Stimulated activated CD4-positive, alpha-beta T cell treated with anti-CD3 and anti-CD28 coated beads, Interleukin-15, amount 100 ng/mL, for 24 hours (primary cell): ENCODE results near the gene GRM4.

Experiments
- DNase-seq: peaks from one replicate; pipeline ENCODE4 v3.0.0-alpha.2; 2020

Gene GRM4

DNA sequence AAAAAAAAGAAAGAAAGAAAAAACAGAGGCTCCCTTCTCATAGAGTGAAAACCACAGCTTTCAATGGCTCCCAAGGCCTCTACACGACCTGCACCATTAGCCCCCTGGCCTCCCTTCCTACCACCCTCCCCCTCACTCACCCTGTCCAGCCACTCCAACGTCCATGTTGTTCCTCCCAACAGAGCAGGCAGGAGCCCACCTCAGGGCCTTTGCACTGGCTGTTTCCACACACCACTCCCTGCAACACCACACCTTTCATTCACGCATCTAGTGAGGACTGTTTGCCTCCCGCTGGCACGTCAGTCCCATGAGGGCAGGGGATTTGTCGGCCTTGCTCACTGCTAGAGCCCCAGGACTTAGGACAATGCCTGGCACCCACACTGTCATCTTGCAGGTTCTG is 39.5 kb downstream of the GRM4 start:
- no peak for DNase-seq

- DNase-seq: no peak
Measured at GRCh38 chr6:34104628-34105027, 41.3 kb downstream of the GRM4 start.

DNA sequence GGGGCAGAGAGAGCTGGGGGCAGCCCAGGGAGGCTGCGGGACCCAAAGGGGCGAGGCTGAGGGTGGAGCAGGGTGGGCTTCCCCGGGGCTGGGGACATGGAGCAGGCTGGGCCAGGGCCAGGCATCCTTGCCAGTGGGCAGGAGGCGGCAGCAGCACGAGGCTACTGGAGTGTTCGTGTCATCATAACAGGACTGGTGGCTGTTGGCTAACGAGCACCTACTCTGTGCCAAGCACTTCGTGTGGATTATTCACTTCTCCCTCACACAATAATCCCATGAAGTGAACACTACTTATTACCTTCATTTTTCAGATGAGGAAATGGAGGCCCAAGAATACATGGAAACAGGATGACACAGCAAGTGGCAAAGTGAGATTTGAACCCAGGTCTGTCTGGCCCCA is 41.7 kb downstream of the GRM4 start:
- DNase-seq: no peak

DNA sequence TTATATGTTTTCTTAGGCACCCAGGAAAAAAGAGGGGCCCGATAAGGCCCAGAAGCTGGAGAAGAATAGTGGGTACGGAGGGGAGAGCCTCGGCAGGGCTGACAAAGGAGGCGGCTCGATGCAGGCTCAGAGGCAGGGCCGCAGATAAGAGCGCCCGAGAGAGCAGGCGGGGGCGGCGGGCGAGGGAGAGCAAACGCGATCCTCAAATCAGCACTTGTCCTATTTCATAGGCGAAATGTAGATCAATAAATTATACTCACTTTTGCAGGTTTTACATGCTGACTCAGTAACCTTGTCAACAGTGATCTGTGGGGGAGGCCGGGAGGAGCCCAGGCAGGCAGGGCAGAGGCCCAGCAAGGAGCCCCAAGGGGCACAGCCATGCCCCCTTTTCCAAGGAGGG is 42.6 kb downstream of the GRM4 start:
- DNase-seq: no peak

DNA sequence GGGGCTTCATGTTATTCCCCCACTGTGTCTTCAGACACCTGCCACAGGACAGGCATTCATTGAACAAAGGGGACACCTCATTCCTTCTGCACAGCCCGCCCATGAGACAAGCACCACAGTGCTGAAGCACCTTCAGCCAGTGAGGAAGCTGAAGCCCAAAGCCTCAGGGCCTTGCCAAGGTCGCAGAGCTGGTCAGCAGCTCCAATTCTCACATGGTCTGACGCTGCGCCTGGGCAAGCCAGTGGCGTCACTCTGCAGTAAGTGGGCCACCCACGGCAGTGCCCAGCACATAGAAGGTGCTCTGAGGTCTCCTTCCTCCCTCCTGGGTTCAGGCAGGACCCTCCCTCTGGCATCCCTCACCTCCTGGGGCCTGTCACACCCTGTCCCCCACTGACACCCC is 43.2 kb downstream of the GRM4 start:
- DNase-seq: no peak

DNA sequence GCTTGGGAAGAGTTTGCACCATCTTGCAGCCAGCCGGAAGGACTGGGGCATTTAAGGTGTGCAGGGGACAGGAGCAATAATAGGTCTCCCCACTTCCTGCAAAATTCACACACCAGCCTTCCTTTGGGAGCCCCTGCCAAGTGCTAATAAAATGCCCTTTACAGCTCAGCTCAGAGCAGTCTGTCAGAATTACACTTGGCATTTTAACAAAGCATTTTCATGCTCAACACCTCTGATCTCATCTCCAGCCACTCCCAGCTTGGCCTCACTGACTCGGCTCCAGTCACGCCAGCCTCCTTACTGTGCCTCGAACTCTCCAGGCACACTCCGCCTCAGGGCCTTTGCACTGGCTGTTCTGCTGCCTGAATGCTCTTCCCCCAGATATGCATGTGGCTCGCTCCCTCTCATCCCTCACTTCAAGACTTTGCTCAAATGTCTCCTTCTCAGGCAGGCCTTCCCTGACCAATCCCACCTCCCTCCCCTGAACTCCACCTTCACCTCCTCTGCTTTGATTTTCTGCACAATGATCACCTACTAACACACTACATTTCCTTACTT is 43.7 kb downstream of the GRM4 start:
- DNase-seq: no peak

DNA sequence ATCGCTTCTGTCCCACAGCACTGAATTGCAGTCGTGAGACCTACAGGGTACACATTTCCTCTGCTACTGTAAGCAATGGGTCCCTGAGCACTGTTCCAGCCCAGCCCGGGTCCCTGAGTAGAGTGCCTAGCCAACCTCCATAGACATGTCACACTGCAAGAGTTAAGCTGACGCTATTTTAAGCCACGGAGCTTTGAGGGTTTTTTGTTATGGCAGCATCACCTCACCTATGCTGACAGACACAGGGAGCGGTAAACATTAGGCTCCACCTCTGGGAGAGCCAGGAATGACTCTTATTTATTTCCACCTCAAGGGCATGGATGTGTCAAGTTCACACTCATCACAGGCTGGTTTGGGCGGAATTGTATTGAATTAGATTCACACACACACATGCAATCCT is 45.1 kb downstream of the GRM4 start:
- DNase-seq: no peak

DNA sequence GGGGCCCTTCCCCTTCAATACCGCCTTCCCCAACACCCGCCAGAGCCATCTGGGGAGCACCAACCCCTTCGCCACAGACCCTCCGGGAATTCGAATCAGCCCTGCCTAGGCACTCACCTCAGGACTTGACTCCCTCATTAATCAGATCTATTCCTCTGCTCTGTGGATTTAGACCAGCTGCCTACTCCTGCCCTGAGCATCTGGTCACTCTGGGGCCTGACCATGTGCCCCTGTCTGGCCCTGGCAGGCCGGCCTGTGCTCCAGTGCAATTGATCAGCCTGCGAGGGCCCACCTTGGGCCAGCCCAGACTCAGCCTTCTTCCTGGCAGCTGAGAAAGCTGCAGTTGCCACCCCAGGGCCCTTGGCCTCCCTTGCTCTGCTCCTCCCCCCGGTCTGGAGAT is 46.0 kb downstream of the GRM4 start:
- no peak for DNase-seq

- no peak for DNase-seq
Measured at GRCh38 chr6:34098045-34098936, 47.6 kb downstream of the GRM4 start.

DNA sequence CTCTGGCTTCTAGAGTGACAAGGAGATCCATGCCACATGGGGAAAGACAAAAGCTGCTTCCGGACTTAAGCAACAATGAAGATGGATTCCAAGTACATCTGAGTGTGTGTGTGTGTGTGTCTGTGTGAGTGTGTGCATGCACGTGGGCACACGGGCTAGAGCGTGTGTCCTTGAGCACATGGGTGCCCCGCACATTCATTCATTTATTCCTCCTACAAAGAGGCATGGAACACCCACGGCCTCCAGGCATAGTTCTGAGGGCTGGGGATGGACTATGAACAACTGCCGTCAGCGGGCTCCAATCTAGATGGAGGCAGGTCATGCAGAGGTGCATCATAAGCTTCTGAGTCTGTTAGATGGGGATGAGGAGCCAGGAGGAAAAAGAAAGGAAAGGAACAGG is 49.1 kb downstream of the GRM4 start:
- no peak for DNase-seq

GRCh38 chr6:34096193-34096592 is 49.7 kb downstream of the GRM4 start:
- no peak for DNase-seq

DNA sequence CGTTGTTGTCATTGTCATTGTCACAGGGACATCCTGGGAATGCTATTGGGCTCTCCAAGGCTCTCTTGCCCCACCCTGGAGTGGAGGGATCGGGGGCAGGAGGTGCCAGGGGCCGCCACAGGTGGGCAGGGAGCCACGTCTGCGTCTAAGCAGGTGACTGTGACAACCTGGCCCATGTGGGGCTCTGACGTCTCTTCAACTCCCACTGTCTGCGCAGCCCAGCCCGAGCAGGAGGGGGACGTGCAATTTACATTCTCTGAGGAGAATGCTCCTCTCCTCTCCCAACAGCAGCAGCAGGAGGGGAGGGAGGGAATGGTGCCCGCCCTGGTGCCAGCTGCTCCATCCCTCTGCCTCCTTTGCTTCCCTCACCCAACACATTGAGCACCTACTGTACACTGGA is 50.1 kb downstream of the GRM4 start:
- DNase-seq: no peak

DNA sequence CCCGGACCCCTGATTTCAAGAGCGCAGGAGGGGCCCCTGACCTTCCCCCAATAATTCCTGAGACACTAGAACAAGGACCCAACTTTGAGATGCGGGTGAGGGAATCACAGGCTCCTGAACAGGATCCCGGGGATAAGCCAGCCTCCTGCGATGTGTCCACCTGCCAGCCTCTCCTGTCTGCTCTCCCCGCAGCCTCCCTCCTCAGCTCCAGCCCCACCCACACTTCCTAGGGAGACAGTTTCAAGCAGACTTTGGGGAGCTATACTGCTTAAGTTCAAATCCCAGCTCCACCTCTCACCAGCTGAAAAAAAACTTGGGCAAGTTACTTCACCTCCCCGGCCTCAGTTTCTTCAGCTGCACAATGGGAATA is 50.8 kb downstream of the GRM4 start:
- DNase-seq: no peak

DNA sequence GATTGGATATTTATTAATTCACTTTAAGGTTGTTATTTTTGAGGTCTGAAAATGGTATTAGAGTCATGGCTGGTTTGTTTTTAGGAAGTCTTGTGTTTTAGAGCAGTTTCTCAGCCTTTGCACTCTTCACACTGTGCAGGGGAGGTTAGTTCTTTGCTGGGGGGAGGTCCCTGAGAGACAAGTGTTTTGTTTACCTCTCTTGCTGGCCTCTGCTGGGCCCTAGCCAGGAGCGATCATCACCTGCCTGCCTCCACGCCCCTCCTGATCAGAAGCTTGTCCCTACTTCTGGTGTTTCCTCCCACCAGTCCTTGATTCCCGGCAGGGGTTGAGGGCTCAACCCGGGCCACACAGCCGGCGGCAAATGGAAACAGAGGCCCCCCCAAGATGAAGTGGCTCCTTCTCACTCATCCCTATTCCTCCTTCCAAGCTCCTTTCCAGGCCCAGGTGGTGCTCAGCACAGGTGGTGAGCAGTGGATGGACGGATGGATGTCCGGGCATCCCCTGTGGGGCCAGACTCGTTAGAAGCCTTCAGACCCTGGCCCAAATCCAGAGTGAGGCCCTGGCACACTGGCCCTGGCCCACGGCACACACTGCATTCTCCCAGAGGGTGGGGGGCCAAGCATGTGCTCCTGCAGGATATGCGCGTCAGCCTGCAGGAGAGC is 51.3 kb downstream of the GRM4 start:
- no peak for DNase-seq

- no peak for DNase-seq
Measured at GRCh38 chr6:34093854-34094430, 51.9 kb downstream of the GRM4 start.

DNA sequence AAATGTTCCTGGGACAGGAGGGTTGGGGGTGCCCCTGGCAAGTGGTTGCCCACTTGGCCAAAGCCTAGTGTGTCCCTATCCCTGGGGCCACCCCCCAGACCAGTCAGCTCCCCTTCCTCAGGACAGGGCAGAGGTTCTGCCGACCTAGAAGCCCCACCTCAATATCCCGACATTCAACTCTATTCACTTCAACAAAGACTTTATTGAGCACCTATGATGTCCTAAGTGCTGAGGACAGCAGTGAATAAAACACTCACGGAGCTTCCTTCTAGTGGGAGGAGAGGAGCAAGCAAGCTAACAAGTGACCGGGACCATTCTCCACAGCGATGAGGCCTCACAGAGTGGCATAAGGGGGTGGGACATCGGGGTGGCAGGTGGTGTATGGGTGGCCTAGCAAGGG is 52.7 kb downstream of the GRM4 start:
- no peak for DNase-seq

- DNase-seq: no peak
Measured at GRCh38 chr6:34092631-34093030, 53.3 kb downstream of the GRM4 start.

GRCh38 chr6:34090935-34091334 is 55.0 kb downstream of the GRM4 start:
- DNase-seq: no peak

DNA sequence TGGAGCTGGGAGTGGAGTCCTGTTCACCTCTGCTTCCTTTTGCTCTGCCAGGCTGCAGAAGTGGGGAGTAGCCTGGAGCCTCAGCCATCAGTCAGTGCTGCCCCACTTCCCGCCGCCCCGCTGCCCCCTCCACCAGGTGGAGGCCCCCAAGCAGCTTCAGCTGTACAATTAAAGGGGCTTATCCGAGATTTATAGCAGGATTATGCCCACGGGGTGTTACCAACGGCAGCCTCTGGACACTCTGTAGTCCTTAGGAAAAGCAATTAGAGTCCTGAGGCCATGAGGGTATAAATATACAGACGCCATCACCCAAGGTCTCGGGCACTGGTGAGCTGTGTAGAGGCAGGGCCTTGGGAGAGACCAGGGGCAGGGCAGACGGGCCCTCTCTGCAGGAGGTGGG is 55.4 kb downstream of the GRM4 start:
- no peak for DNase-seq

DNA sequence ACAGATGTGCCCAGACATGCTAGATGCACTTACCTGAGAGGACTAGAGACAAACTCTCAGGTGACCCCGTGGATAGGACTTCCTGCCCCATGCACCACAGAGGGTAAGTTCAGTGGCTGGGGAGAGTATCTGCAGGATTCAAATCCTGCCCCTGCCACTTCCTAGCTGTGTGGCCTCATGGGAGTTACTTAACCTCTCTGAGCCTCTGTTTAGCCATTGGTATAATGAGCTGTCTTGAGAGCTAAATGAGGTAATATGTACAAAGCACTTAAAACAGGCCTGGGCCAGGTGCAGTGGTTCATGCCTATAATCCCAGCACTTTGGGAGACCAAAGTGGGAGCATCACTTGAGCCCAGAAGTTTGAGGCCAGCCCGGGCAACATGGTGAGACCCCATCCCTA is 59.3 kb downstream of the GRM4 start:
- DNase-seq: no peak

DNA sequence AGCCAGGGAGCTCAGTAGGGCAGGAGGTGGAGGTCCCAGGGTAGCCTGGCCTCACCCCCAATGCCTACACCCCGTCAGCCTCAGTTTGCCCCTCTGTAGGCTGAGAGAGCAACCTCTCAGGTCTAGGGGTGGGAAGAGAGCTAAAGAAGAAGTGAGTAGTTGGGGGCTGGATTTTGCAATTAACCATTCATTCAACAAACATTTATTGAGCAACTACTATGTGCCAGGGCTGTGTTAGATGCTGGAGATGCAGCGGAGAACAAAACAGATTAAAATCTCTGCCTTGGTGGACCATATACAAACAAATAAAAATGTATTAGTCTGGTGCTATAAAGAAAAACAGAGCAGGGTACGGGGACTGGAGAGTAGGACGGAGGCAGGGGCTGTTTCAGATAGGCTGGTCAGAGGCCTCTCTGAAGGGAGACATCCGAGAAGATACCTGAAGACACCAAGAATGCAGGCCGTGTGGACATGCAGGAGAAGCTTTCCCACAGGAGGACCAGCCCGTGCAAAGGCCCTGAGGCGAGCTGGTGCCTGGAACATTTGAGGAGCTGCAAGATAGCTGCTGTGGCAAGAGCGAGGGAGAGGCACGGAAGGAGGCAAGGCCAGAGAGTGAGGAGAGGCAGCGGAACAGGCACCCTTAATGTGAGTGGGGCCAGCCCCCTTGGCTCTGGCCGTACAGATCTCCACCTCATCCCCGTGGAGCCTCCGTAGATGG is 60.3 kb downstream of the GRM4 start:
- DNase-seq: no peak

DNA sequence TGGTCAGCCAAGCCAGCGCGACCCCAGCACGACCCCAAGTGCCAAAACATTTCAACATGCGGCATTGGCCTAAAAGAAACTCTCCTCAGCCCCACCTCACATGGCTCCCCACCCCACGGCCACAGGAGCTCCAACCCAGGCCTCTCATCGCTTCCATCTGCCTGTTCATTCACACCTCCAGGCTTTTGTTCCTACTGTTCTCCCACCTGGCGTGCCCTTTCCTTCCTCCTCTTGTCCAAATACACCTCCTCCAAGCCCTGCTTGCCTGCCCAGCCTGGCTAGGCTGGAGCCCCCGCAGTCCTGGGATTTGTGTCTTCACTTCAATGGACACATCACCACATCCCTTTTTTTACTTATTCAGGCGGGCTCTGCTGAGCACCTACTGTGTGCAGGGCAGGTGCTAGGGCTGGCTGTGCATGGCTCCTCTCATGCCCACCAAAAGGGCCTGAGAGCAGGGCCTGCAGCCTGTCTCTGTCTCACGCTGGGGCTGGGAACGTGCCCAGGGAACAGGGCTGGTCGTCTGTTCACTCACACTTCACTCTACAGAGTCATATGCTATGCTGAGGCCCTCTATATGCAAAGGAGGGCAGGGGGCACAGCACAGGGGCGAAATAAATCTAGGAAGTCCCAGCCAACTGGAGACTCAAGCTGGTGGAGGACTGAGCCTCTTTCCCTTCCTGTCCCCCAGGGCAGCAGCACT is 61.1 kb downstream of the GRM4 start:
- no peak for DNase-seq
